Brain microvascular endothelial cell (primary cell): ENCODE measurements around the gene PPT2.

Experiments
- DNase-seq: peaks from one replicate; pipeline ENCODE4 v3.0.0-alpha.2; 2020
- H3K27ac ChIP-seq: fragments of 250-450 bp; sonication (Bioruptor Pico); 2 replicates; pipeline ENCODE4 v1.5.1; 2020; ENCODE audit warnings: mild to moderate bottlenecking, moderate library complexity
- H3K27me3 ChIP-seq: fragments of 250-450 bp; sonication (Bioruptor Pico); replicated peaks from 2 replicates; pipeline ENCODE4 v1.5.1; 2020; ENCODE audit warnings: mild to moderate bottlenecking
- H3K36me3 ChIP-seq: fragments of 250-450 bp; sonication (Bioruptor Pico); replicated peaks from 2 replicates; pipeline ENCODE4 v1.5.1; 2020; ENCODE audit warnings: mild to moderate bottlenecking
- H3K4me3 ChIP-seq: 2 replicates; pipeline ENCODE4 v1.5.1; 2011; ENCODE audit warnings: low read depth, mild to moderate bottlenecking, control low read depth, low read length, moderate library complexity
- CTCF ChIP-seq: IDR thresholded peaks from 2 replicates; pipeline ENCODE4 v1.5.1; 2011; ENCODE audit warnings: low read depth, mild to moderate bottlenecking, moderate library complexity, low read length, control low read depth, inconsistent platforms; ENCODE audit errors: missing control alignments
- in situ Hi-C: cut with HindIII; loops from 2 replicates; pipeline ENCODE4 v1.10.0; 2017; ENCODE audit warnings: low sequenced_read_pairs, low pct_ligation_motif_present

The PPT2 gene

GRCh38 chr6:32118782-32119628, 34.9 kb upstream of the PPT2 start:
- Histone ChIP-seq H3K27ac (no peak overlapping the region), H3K4me3 (no peak overlapping the region), H3K27me3 (no peaks in the 10 kb centered on the region), H3K36me3 (peaks cover 43% of the 10 kb centered on the region)
- TF ChIP-seq CTCF, result peak; percentile 95
- peak; percentile 85 for DNase-seq
- in situ Hi-C loops, result no loop called here

GRCh38 chr6:32120573-32121059, 33.3 kb upstream of the PPT2 start:
- no peak for DNase-seq
- in situ Hi-C loops, result loop anchor here (10.0 kb wide), 1 partner anchor 64 kb away; the partner anchor contains the start of gene AGER
- no peak overlapping the region for H3K4me3 ChIP-seq
- no peak for TF ChIP-seq CTCF
- H3K27ac ChIP-seq, result no peak overlapping the region
- H3K36me3 ChIP-seq, result peaks cover 43% of the 10 kb centered on the region
- no peaks in the 10 kb centered on the region for H3K27me3 ChIP-seq

GRCh38 chr6:32123681-32124080, 30.3 kb upstream of the PPT2 start:
- TF ChIP-seq CTCF, result no peak
- DNase-seq, result no peak
- no peaks in the 10 kb centered on the region for H3K27me3 ChIP-seq
- in situ Hi-C loops, result loop anchor here (10.0 kb wide), 1 partner anchor 61 kb away; the partner anchor contains the start of gene AGER
- H3K36me3 ChIP-seq, result peaks cover 22% of the 10 kb centered on the region
- no peak overlapping the region for H3K27ac ChIP-seq
- no peak overlapping the region for H3K4me3 ChIP-seq

GRCh38 chr6:32126880-32127279, 27.1 kb upstream of the PPT2 start:
- TF ChIP-seq CTCF, result no peak
- peak overlapping the region; percentile 100 for H3K4me3 ChIP-seq
- no peak overlapping the region for H3K27ac ChIP-seq

GRCh38 chr6:32127409-32127716, 26.6 kb upstream of the PPT2 start:
- no peak for TF ChIP-seq CTCF
- peak overlapping the region; percentile 90 for H3K27ac ChIP-seq
- H3K4me3 ChIP-seq, result peak overlapping the region; percentile 100
- in situ Hi-C loops, result loop anchor here (10.0 kb wide), 1 partner anchor 57 kb away; the partner anchor contains the start of gene AGER
- DNase-seq, result no peak
- H3K27me3 ChIP-seq, result no peaks in the 10 kb centered on the region
- peaks cover 3% of the 10 kb centered on the region for H3K36me3 ChIP-seq

More at GRCh38 chr6:32126880-32127279, 27.1 kb upstream of the PPT2 start:
- DNase-seq, result no peak
- Histone ChIP-seq H3K27me3 (no peaks in the 10 kb centered on the region), H3K36me3 (peaks cover 4% of the 10 kb centered on the region)
- in situ Hi-C loops, result loop anchor here (10.0 kb wide), 1 partner anchor 58 kb away; the partner anchor contains the start of gene AGER
